ENCODE results near the gene LANCL3. TPM values are rescaled to one million over a fixed set of nuclear protein-coding genes. Genes with fewer than 3 reads are reported as not detected.

The LANCL3 gene
- total and polyA plus RNA-seq, 7 donors, result 1.6 to 7.5 (median 3.6) TPM

GRCh38 chrX:37666516-37666915 lies 95.1 kb downstream of the LANCL3 start:
- intact Hi-C loops (cut with DNase I), result no loop called here
- DNase-seq, result no peak
- Histone ChIP-seq H3K36me3 (no peaks in the 10 kb centered on the region), H3K27ac (no peak overlapping the region), H3K4me1 (no peaks in the 10 kb centered on the region), H3K27me3 (no peaks in the 10 kb centered on the region), H3K9me3 (no peaks in the 10 kb centered on the region), H3K4me3 (no peak overlapping the region)
- TF ChIP-seq POLR2AphosphoS5 (IDR thresholded peaks at IDR 0.05) (no peak), EP300 (IDR thresholded peaks at IDR 0.05) (no peak)

- 74 to 89% methylated on average over 6 of the region's 6 CpGs for WGBS, 2 donors
- H3K27ac ChIP-seq, result no peak overlapping the region
- no peaks in the 10 kb centered on the region for H3K36me3 ChIP-seq
- H3K9me3 ChIP-seq, result no peaks in the 10 kb centered on the region
- TF ChIP-seq POLR2AphosphoS5 (IDR thresholded peaks at IDR 0.05), result no peak
- TF ChIP-seq EP300 (IDR thresholded peaks at IDR 0.05), result no peak
- no peak for TF ChIP-seq CTCF (IDR thresholded peaks at IDR 0.05)
- TF ChIP-seq POLR2A (IDR thresholded peaks at IDR 0.05), result no peak
- no peak overlapping the region for H3K4me3 ChIP-seq
- H3K4me1 ChIP-seq, result no peaks in the 10 kb centered on the region
- no peaks in the 10 kb centered on the region for H3K27me3 ChIP-seq
- intact Hi-C loops (cut with DNase I), result no loop called here
- no peak for DNase-seq
These were observed 95.7 kb downstream of the LANCL3 start for GRCh38 chrX:37667141-37667540.

GRCh38 chrX:37672563-37672962 lies 101.1 kb downstream of the LANCL3 start:
- H3K9me3 ChIP-seq, result no peaks in the 10 kb centered on the region
- H3K36me3 ChIP-seq, result no peaks in the 10 kb centered on the region
- no peak overlapping the region for H3K27ac ChIP-seq
- H3K27me3 ChIP-seq, result no peaks in the 10 kb centered on the region
- whole genome bisulfite sequencing, 2 donors, result 55 to 81% methylated on average over 4 of the region's 4 CpGs
- intact Hi-C loops (cut with DNase I), result no loop called here
- DNase-seq, result no peak
- peaks cover 0 to 12% (median 0%) of the 10 kb centered on the region in 4 donors for H3K4me1 ChIP-seq
- TF ChIP-seq POLR2A (IDR thresholded peaks at IDR 0.05) (no peak), POLR2AphosphoS5 (IDR thresholded peaks at IDR 0.05) (no peak), EP300 (IDR thresholded peaks at IDR 0.05) (no peak), CTCF (IDR thresholded peaks at IDR 0.05) (no peak)
- H3K4me3 ChIP-seq, result no peak overlapping the region

- Histone ChIP-seq H3K36me3 (no peaks in the 10 kb centered on the region), H3K9me3 (no peaks in the 10 kb centered on the region), H3K4me1 (peaks cover 0 to 25% (median 0%) of the 10 kb centered on the region in 4 donors), H3K4me3 (no peak overlapping the region), H3K27ac (no peak overlapping the region), H3K27me3 (no peaks in the 10 kb centered on the region)
- no peak for TF ChIP-seq CTCF (IDR thresholded peaks at IDR 0.05)
- no peak for TF ChIP-seq POLR2A (IDR thresholded peaks at IDR 0.05)
- no peak for TF ChIP-seq EP300 (IDR thresholded peaks at IDR 0.05)
- no peak for TF ChIP-seq POLR2AphosphoS5 (IDR thresholded peaks at IDR 0.05)
- DNase-seq, result no peak
- intact Hi-C loops (cut with DNase I), result no loop called here
These were observed 105.3 kb downstream of the LANCL3 start for GRCh38 chrX:37676811-37677210.

GRCh38 chrX:37677243-37677642 lies 105.8 kb downstream of the LANCL3 start:
- no peaks in the 10 kb centered on the region for H3K27me3 ChIP-seq
- H3K27ac ChIP-seq, result no peak overlapping the region
- 19 to 57% methylated on average over 1 of the region's 1 CpG for WGBS, 2 donors
- intact Hi-C loops (cut with DNase I), result no loop called here
- H3K4me1 ChIP-seq, result peaks cover 0 to 25% (median 0%) of the 10 kb centered on the region in 4 donors
- no peak for TF ChIP-seq CTCF (IDR thresholded peaks at IDR 0.05)
- no peak for TF ChIP-seq POLR2A (IDR thresholded peaks at IDR 0.05)
- DNase-seq, result no peak
- H3K4me3 ChIP-seq, result no peak overlapping the region
- no peaks in the 10 kb centered on the region for H3K36me3 ChIP-seq
- no peaks in the 10 kb centered on the region for H3K9me3 ChIP-seq
